ENCODE data around the gene LRRC23. TPM values are rescaled to one million over a fixed set of nuclear protein-coding genes. Genes with fewer than 3 reads are reported as not detected.

The LRRC23 gene
- total and polyA plus RNA-seq, 2 donors from 2014 or later = 16.6 to 19.7 TPM

DNA sequence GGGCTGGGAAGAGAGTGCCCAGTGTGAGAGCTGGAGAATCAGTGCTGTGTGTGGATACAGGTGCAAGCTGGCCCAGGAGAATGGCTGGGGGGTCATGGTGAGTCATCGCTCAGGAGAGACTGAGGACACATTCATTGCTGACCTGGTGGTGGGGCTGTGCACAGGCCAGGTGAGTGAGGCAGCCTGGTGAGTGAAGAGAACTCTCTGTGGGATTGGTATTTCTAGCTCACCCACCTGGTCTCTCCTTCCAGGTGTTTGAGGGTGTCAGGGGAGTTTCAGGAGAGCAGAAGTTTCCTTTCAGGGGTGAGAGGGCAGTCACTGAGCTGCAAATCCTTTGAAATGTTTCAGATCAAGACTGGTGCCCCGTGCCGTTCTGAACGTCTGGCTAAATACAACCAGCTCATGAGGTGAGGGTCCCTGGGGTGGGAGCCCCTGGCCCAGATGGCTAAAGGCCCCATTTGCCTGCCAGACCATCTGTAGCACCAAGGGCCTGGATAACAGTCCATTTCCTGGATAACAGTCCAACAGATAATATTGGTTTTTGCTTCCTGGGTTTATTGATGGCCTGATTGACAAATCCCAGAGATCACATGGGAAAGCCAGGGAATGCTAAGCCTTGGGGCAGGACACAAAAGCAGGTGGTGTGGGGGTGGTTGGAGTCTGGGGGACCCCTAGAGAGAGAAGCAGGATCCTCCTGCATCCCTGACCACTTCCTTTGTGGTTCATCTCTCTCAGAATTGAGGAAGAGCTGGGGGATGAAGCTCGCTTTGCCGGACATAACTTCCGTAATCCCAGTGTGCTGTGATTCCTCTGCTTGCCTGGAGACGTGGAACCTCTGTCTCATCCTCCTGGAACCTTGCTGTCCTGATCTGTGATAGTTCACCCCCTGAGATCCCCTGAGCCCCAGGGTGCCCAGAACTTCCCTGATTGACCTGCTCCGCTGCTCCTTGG lies 17.6 kb downstream of the LRRC23 start:
- intact Hi-C loops (cut with DNase I) = no loop called here
- peaks cover 0 to 30% (median 19%) of the 10 kb centered on the region in 3 donors for H3K4me1 ChIP-seq (ENCODE audit: control insufficient read depth in 2 of 3, insufficient read depth in 2 of 3, low read depth in 1 of 3, low read length in 3 of 3)
- no peak overlapping the region for H3K27ac ChIP-seq (ENCODE audit: low read depth in 2 of 2, low read length in 2 of 2)
- H3K4me3 ChIP-seq (ENCODE audit: low read length in 3 of 3) = no peak overlapping the region
- FAIRE-seq = no peak
- TF ChIP-seq, protein P1, sequence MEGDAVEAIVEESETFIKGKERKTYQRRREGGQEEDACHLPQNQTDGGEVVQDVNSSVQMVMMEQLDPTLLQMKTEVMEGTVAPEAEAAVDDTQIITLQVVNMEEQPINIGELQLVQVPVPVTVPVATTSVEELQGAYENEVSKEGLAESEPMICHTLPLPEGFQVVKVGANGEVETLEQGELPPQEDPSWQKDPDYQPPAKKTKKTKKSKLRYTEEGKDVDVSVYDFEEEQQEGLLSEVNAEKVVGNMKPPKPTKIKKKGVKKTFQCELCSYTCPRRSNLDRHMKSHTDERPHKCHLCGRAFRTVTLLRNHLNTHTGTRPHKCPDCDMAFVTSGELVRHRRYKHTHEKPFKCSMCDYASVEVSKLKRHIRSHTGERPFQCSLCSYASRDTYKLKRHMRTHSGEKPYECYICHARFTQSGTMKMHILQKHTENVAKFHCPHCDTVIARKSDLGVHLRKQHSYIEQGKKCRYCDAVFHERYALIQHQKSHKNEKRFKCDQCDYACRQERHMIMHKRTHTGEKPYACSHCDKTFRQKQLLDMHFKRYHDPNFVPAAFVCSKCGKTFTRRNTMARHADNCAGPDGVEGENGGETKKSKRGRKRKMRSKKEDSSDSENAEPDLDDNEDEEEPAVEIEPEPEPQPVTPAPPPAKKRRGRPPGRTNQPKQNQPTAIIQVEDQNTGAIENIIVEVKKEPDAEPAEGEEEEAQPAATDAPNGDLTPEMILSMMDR (IDR thresholded peaks at IDR 0.05; ENCODE audit: borderline replicate concordance, extremely low read depth, insufficient read depth) = no peak
- no peak overlapping the region for H3K9ac ChIP-seq (ENCODE audit: low read length in 3 of 3)
- no peaks in the 10 kb centered on the region for H3K27me3 ChIP-seq (ENCODE audit: control insufficient read depth, insufficient read depth, low read length)
- no peaks in the 10 kb centered on the region for H3K9me3 ChIP-seq (ENCODE audit: control insufficient read depth in 2 of 3, insufficient read depth in 1 of 3, low read length in 3 of 3)
- no peaks in the 10 kb centered on the region for H3K36me3 ChIP-seq (ENCODE audit: control insufficient read depth in 2 of 3, insufficient read depth in 3 of 3, low read length in 3 of 3)
- DNase-seq = peak in 1 of 5 donors; percentile 63

DNA sequence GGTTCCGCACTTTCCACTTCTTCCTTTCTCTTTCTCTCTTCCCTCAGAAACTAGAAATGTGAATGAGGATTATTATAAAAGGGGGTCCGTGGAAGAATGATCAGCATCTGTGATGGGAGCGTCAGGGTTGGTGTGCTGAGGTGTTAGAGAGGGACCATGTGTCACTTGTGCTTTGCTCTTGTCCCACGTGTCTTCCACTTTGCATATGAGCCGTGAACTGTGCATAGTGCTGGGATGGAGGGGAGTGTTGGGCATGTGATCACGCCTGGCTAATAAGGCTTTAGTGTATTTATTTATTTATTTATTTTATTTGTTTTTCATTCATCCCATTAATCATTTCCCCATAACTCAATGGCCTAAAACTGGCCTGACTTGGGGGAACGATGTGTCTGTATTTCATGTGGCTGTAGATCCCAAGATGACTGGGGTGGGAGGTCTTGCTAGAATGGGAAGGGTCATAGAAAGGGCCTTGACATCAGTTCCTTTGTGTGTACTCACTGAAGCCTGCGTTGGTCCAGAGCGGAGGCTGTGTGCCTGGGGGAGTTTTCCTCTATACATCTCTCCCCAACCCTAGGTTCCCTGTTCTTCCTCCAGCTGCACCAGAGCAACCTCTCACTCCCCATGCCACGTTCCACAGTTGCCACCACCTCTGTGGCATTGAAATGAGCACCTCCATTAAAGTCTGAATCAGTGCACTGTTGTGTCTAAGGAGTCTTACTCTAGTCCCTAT lies 18.5 kb downstream of the LRRC23 start:
- Histone ChIP-seq H3K27ac (ENCODE audit: low read depth in 2 of 2, low read length in 2 of 2) (no peak overlapping the region), H3K4me1 (ENCODE audit: control insufficient read depth in 2 of 3, insufficient read depth in 2 of 3, low read depth in 1 of 3, low read length in 3 of 3) (peaks cover 0 to 30% (median 19%) of the 10 kb centered on the region in 3 donors), H3K9me3 (ENCODE audit: control insufficient read depth in 2 of 3, insufficient read depth in 1 of 3, low read length in 3 of 3) (no peaks in the 10 kb centered on the region), H3K9ac (ENCODE audit: low read length in 3 of 3) (no peak overlapping the region), H3K27me3 (ENCODE audit: control insufficient read depth, insufficient read depth, low read length) (no peaks in the 10 kb centered on the region), H3K4me3 (ENCODE audit: low read length in 3 of 3) (no peak overlapping the region), H3K36me3 (ENCODE audit: control insufficient read depth in 2 of 3, insufficient read depth in 3 of 3, low read length in 3 of 3) (no peaks in the 10 kb centered on the region)
- DNase-seq = peak in 1 of 5 donors; percentile 32
- intact Hi-C loops (cut with DNase I) = no loop called here
- no peak for FAIRE-seq
- TF ChIP-seq, protein P1 (IDR thresholded peaks at IDR 0.05; ENCODE audit: borderline replicate concordance, extremely low read depth, insufficient read depth) = no peak

DNA sequence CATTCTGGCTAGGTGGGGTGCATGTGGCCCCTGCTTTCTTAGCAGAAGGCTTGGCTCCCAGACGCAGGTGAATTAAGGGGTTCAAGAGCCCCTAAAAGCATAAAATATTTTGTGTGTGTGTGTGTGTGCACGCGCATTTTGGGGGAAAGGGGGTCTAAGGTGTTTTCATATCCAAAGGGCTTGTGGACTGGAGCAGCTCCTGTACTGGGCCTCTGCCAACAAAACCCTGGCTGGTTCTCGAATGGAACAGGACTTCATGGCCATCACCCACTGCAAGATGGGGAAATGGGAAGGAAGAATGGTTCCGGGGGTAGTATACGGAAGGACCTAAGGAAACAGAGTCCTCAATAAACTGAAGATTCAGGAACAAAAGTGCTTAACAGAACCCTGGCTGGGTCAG lies 19.2 kb downstream of the LRRC23 start:
- no peaks in the 10 kb centered on the region for H3K9me3 ChIP-seq (ENCODE audit: control insufficient read depth in 2 of 3, insufficient read depth in 1 of 3, low read length in 3 of 3)
- no peak overlapping the region for H3K9ac ChIP-seq (ENCODE audit: low read length in 3 of 3)
- H3K27me3 ChIP-seq (ENCODE audit: control insufficient read depth, insufficient read depth, low read length) = no peaks in the 10 kb centered on the region
- intact Hi-C loops (cut with DNase I) = no loop called here
- H3K4me1 ChIP-seq (ENCODE audit: control insufficient read depth in 2 of 3, insufficient read depth in 2 of 3, low read depth in 1 of 3, low read length in 3 of 3) = peaks cover 0 to 30% (median 19%) of the 10 kb centered on the region in 3 donors
- H3K36me3 ChIP-seq (ENCODE audit: control insufficient read depth in 2 of 3, insufficient read depth in 3 of 3, low read length in 3 of 3) = no peaks in the 10 kb centered on the region
- FAIRE-seq (no peak), DNase-seq (no peak)
- no peak overlapping the region for H3K4me3 ChIP-seq (ENCODE audit: low read length in 3 of 3)
- TF ChIP-seq, protein P1 (IDR thresholded peaks at IDR 0.05; ENCODE audit: borderline replicate concordance, extremely low read depth, insufficient read depth) = no peak
- no peak overlapping the region for H3K27ac ChIP-seq (ENCODE audit: low read depth in 2 of 2, low read length in 2 of 2)
